ENCODE results near the gene MUC4. TPM values are rescaled to one million over a fixed set of nuclear protein-coding genes. Genes with fewer than 3 reads are reported as not detected.

Gene MUC4
- total RNA-seq, 2 donors from 2014 or later, result not detected

DNA sequence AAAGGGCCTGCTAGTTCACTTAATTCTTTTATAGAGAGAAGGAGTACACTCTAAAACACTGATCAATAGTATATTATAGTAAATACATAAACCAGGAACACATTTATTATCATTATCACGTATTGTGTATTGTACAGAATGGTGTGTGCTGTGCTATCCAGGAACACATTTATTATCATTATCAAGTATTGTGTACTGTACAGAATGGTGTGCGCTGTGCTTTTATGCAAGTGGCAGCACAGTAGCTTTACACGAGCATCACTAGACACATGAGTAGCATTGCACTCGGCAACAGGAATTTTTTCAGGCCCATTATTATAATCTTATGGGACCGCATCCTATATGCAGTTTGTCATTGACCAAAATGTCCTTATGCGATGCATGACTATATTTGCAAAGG, 111.9 kb downstream of the MUC4 start:
- intact Hi-C loops (cut with DNase I), result no loop called here
- TF ChIP-seq POLR2A (IDR thresholded peaks at IDR 0.05), result no peak
- DNase-seq (no peak), ATAC-seq (peak; percentile 25)
- H3K4me1 ChIP-seq, result no peaks in the 10 kb centered on the region
- H3K27me3 ChIP-seq, result no peaks in the 10 kb centered on the region
- WGBS, 2 donors, result 54 to 72% methylated on average over 6 of the region's 6 CpGs
- H3K4me3 ChIP-seq, result no peak overlapping the region
- H3K9me3 ChIP-seq, result no peaks in the 10 kb centered on the region
- H3K36me3 ChIP-seq (replicated peaks in 1 of 2; ENCODE audit: insufficient read depth in 1 of 2, low read depth in 2 of 2), result peaks cover 0 to 7% of the 10 kb centered on the region in 2 donors
- H3K27ac ChIP-seq, result no peak overlapping the region

DNA sequence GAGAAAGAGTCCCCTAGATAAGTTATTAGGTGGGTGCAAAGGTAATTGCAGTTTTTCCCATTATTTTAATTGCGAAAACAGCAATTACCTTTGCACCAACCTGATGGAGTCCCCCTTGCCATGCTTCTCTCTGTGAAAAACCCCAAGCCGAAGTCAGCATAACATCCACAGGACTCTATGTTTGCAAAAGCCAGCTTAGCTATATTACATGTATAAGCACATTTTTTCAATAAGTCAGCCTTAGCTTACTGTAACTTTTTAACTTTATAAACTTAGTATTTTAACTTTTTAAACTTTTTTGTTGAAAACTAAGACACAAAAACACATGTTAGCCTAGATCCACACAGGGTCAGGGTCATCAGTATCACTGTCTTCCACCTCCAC, 112.3 kb downstream of the MUC4 start:
- peaks cover 0 to 7% of the 10 kb centered on the region in 2 donors for H3K36me3 ChIP-seq (replicated peaks in 1 of 2; ENCODE audit: insufficient read depth in 1 of 2, low read depth in 2 of 2)
- no peak overlapping the region for H3K4me3 ChIP-seq
- H3K27ac ChIP-seq, result no peak overlapping the region
- ATAC-seq (no peak), DNase-seq (no peak)
- no peaks in the 10 kb centered on the region for H3K27me3 ChIP-seq
- no peaks in the 10 kb centered on the region for H3K9me3 ChIP-seq
- WGBS, 2 donors, result 84 to 91% methylated on average over 2 of the region's 2 CpGs
- H3K4me1 ChIP-seq, result no peaks in the 10 kb centered on the region
- TF ChIP-seq POLR2A (IDR thresholded peaks at IDR 0.05), result no peak
- TF ChIP-seq, protein P1, sequence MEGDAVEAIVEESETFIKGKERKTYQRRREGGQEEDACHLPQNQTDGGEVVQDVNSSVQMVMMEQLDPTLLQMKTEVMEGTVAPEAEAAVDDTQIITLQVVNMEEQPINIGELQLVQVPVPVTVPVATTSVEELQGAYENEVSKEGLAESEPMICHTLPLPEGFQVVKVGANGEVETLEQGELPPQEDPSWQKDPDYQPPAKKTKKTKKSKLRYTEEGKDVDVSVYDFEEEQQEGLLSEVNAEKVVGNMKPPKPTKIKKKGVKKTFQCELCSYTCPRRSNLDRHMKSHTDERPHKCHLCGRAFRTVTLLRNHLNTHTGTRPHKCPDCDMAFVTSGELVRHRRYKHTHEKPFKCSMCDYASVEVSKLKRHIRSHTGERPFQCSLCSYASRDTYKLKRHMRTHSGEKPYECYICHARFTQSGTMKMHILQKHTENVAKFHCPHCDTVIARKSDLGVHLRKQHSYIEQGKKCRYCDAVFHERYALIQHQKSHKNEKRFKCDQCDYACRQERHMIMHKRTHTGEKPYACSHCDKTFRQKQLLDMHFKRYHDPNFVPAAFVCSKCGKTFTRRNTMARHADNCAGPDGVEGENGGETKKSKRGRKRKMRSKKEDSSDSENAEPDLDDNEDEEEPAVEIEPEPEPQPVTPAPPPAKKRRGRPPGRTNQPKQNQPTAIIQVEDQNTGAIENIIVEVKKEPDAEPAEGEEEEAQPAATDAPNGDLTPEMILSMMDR (IDR thresholded peaks at IDR 0.05), result no peak
- intact Hi-C loops (cut with DNase I), result no loop called here

DNA sequence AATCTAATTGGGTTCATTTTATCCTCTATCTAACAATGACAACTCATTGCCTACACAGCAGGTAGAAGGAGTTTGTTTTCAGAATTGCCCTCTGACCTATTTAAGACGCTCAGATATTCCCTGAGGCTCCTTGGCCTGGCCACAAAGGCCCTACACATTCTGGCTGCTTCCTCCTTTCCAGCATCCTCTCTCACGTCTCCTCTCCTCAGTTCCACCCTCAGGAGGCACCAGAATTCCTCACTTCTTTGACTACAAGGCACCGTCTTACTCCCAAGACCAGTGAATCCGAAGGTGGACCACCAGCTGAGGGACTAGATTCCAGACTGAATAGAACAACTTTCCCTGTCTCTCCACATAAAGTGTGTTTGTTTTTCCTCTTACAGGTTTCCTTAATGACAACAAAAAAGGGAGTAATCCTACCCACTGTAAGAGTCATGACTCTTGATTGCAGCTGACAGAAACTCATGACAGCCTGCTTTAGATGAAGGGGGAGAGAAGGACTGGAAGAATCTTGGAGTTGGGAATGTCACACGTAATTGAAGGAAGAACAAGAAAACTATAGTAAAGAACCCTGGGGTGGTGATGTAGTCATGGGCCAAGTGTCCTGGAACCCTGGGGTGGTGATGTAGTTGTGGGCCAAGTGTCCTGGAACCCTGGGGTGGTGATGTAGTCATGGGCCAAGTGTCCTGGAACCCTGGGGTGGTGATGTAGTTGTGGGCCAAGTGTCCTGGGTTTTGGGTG, 112.9 kb downstream of the MUC4 start:
- TF ChIP-seq POLR2A (IDR thresholded peaks at IDR 0.05), result no peak
- TF ChIP-seq, protein P1 (IDR thresholded peaks at IDR 0.05), result no peak
- WGBS, 2 donors, result 74 to 81% methylated on average over 5 of the region's 5 CpGs
- no peak for DNase-seq
- peaks cover 0 to 13% of the 10 kb centered on the region in 2 donors for H3K36me3 ChIP-seq (replicated peaks in 1 of 2; ENCODE audit: insufficient read depth in 1 of 2, low read depth in 2 of 2)
- H3K4me1 ChIP-seq, result no peaks in the 10 kb centered on the region
- H3K27ac ChIP-seq, result no peak overlapping the region
- H3K9me3 ChIP-seq, result no peaks in the 10 kb centered on the region
- ATAC-seq, result no peak
- intact Hi-C loops (cut with DNase I), result no loop called here
- no peaks in the 10 kb centered on the region for H3K27me3 ChIP-seq
- H3K4me3 ChIP-seq, result no peak overlapping the region

DNA sequence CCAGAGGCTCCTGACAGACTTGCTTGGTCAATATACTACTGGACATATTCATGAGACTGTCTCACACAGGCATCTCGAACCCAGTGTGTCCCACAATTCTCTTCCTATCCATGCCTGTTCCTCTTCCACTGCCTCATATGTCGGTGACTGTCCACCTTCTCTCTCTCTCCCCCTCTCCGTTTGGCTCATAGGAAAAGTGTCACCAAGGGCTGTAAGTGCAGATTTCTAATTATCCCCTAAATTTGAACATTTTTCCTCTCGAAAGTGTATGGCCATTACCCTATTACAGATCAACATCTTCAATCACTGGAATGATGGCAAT, 113.4 kb downstream of the MUC4 start:
- no peaks in the 10 kb centered on the region for H3K4me1 ChIP-seq
- TF ChIP-seq, protein P1 (IDR thresholded peaks at IDR 0.05), result no peak
- no peak for TF ChIP-seq POLR2A (IDR thresholded peaks at IDR 0.05)
- DNase-seq (no peak), ATAC-seq (no peak)
- intact Hi-C loops (cut with DNase I), result no loop called here
- H3K27ac ChIP-seq, result no peak overlapping the region
- H3K9me3 ChIP-seq, result no peaks in the 10 kb centered on the region
- WGBS, 2 donors, result 88 to 93% methylated on average over 4 of the region's 4 CpGs
- no peak overlapping the region for H3K4me3 ChIP-seq
- H3K36me3 ChIP-seq (replicated peaks in 1 of 2; ENCODE audit: insufficient read depth in 1 of 2, low read depth in 2 of 2), result peaks cover 0 to 13% of the 10 kb centered on the region in 2 donors
- H3K27me3 ChIP-seq, result no peaks in the 10 kb centered on the region

DNA sequence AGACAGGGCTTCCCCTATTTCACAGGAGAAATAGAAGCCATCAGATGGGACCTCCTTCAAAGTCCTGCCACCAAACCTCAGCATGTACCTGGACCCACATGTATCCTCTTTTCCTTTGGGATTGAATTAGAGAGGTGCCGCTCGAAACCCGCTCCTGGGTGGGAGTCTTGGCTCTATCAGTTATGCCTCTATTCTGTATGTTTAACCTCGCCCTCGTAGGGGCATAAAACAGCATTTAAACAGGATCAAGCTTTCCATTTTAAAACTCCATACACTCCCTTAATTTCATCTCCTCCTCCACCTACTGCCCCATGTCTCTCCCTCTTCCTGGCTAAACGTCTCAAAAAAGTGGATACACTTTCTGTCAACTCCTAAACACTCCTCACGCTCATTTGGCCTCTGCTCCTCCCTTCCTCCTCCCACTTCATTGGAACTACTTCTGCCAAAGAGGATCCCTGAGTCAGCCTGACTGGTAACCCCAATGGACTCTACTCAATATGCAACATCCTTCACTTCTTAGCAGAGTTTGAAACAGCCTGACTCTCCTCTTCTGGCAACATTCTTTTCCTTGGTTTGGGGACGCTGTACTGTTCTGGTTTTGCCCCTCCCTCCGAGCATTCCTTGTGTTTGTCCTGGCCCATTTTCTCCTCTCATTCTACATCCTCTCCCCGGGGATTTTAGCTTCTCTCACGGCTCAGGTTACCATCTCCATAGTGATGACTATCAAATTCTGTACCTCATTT, 114.0 kb downstream of the MUC4 start:
- no peaks in the 10 kb centered on the region for H3K27me3 ChIP-seq
- H3K4me3 ChIP-seq, result no peak overlapping the region
- intact Hi-C loops (cut with DNase I), result no loop called here
- peak in 1 of 4 donors; percentile 46 for DNase-seq
- WGBS, 2 donors, result 72 to 73% methylated on average over 11 of the region's 11 CpGs
- no peaks in the 10 kb centered on the region for H3K4me1 ChIP-seq
- ATAC-seq, result no peak
- H3K9me3 ChIP-seq, result no peaks in the 10 kb centered on the region
- H3K27ac ChIP-seq, result no peak overlapping the region
- TF ChIP-seq POLR2A (IDR thresholded peaks at IDR 0.05), result no peak
- TF ChIP-seq, protein P1 (IDR thresholded peaks at IDR 0.05), result no peak
- peaks cover 0 to 15% of the 10 kb centered on the region in 2 donors for H3K36me3 ChIP-seq (replicated peaks in 1 of 2; ENCODE audit: insufficient read depth in 1 of 2, low read depth in 2 of 2)

MicroRNA genes within 50 kb of the gene (microRNA counts, 767-probe panel; counts per million panel counts)
- 0 to 736 counts per million in 2 donors for microRNA hsa-miR-570-3p

Small RNAs within 50 kb of the gene (microRNA-seq; reads per million reads assigned to microRNA genes)
- 0 to 0.90 reads per million in 2 donors for gene MIR570 (ENCODE audit: borderline number of aligned reads in 2 of 2, borderline replicate concordance in 2 of 2)

Small RNAs within 50 kb of the gene (small RNA-seq; reads per million reads assigned to genes)
- gene MIR570, result not detected

Other genes starting within 250 kb of the MUC4 start
- gene APOD, start 228.0 kb downstream of the MUC4 start, total RNA-seq, result 100 to 1,000 TPM; 343 to 463 TPM
- 10 to 100 TPM; 11.2 to 21.8 TPM for gene MUC20, start 91.0 kb downstream of the MUC4 start, total RNA-seq
- 10 to 100 TPM; 25.9 to 49.1 TPM for gene TNK2, start 96.6 kb upstream of the MUC4 start, total RNA-seq

Data from body of pancreas (tissue), 4 donors.